Measurements from ENCODE around the gene FER. TPM values are rescaled to one million over a fixed set of nuclear protein-coding genes. Genes with fewer than 3 reads are reported as not detected.

Gene FER
- total RNA-seq, 2 donors from 2014 or later: 10.8 to 15.7 TPM

GRCh38 chr5:109146591-109146990 is 398.9 kb downstream of the FER start:
- Histone ChIP-seq H3K27me3 (no peaks in the 10 kb centered on the region), H3K36me3 (no peaks in the 10 kb centered on the region), H3K9me3 (no peaks in the 10 kb centered on the region), H3K4me3 (no peak overlapping the region), H3K9ac (ENCODE audit: low read depth in 2 of 2, low read length in 2 of 2) (no peak overlapping the region), H3K4me1 (peaks cover 6% of the 10 kb centered on the region), H3K27ac (no peak overlapping the region)
- intact Hi-C loops (cut with DNase I): no loop called here
- TF ChIP-seq, protein P1, sequence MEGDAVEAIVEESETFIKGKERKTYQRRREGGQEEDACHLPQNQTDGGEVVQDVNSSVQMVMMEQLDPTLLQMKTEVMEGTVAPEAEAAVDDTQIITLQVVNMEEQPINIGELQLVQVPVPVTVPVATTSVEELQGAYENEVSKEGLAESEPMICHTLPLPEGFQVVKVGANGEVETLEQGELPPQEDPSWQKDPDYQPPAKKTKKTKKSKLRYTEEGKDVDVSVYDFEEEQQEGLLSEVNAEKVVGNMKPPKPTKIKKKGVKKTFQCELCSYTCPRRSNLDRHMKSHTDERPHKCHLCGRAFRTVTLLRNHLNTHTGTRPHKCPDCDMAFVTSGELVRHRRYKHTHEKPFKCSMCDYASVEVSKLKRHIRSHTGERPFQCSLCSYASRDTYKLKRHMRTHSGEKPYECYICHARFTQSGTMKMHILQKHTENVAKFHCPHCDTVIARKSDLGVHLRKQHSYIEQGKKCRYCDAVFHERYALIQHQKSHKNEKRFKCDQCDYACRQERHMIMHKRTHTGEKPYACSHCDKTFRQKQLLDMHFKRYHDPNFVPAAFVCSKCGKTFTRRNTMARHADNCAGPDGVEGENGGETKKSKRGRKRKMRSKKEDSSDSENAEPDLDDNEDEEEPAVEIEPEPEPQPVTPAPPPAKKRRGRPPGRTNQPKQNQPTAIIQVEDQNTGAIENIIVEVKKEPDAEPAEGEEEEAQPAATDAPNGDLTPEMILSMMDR (IDR thresholded peaks at IDR 0.05): no peak
- no peak for DNase-seq

GRCh38 chr5:109152565-109152964 is 404.9 kb downstream of the FER start:
- TF ChIP-seq, protein P1 (IDR thresholded peaks at IDR 0.05): no peak
- intact Hi-C loops (cut with DNase I): no loop called here
- DNase-seq: no peak
- no peaks in the 10 kb centered on the region for H3K36me3 ChIP-seq
- no peaks in the 10 kb centered on the region for H3K27me3 ChIP-seq
- no peak overlapping the region for H3K27ac ChIP-seq
- H3K4me3 ChIP-seq: no peak overlapping the region
- H3K9ac ChIP-seq (ENCODE audit: low read depth in 2 of 2, low read length in 2 of 2): no peak overlapping the region
- no peaks in the 10 kb centered on the region for H3K4me1 ChIP-seq
- no peaks in the 10 kb centered on the region for H3K9me3 ChIP-seq

- no peaks in the 10 kb centered on the region for H3K27me3 ChIP-seq
- H3K9ac ChIP-seq (ENCODE audit: low read depth in 2 of 2, low read length in 2 of 2): no peak overlapping the region
- intact Hi-C loops (cut with DNase I): no loop called here
- H3K9me3 ChIP-seq: no peaks in the 10 kb centered on the region
- TF ChIP-seq, protein P1 (IDR thresholded peaks at IDR 0.05): no peak
- H3K27ac ChIP-seq: no peak overlapping the region
- no peaks in the 10 kb centered on the region for H3K36me3 ChIP-seq
- DNase-seq: no peak
- H3K4me1 ChIP-seq: no peaks in the 10 kb centered on the region
- H3K4me3 ChIP-seq: no peak overlapping the region
These were observed 407.9 kb downstream of the FER start for GRCh38 chr5:109155625-109156024.

GRCh38 chr5:109156885-109157284 is 409.2 kb downstream of the FER start:
- H3K27me3 ChIP-seq: no peaks in the 10 kb centered on the region
- intact Hi-C loops (cut with DNase I): no loop called here
- H3K9ac ChIP-seq (ENCODE audit: low read depth in 2 of 2, low read length in 2 of 2): no peak overlapping the region
- H3K4me1 ChIP-seq: no peaks in the 10 kb centered on the region
- H3K36me3 ChIP-seq: no peaks in the 10 kb centered on the region
- no peak overlapping the region for H3K4me3 ChIP-seq
- no peaks in the 10 kb centered on the region for H3K9me3 ChIP-seq
- TF ChIP-seq, protein P1 (IDR thresholded peaks at IDR 0.05): no peak
- DNase-seq: no peak
- H3K27ac ChIP-seq: no peak overlapping the region

- DNase-seq: no peak
- no peaks in the 10 kb centered on the region for H3K27me3 ChIP-seq
- no peaks in the 10 kb centered on the region for H3K36me3 ChIP-seq
- intact Hi-C loops (cut with DNase I): no loop called here
- H3K9me3 ChIP-seq: no peaks in the 10 kb centered on the region
- TF ChIP-seq, protein P1 (IDR thresholded peaks at IDR 0.05): no peak
- H3K27ac ChIP-seq: no peak overlapping the region
- H3K9ac ChIP-seq (ENCODE audit: low read depth in 2 of 2, low read length in 2 of 2): no peak overlapping the region
- H3K4me1 ChIP-seq: no peaks in the 10 kb centered on the region
- H3K4me3 ChIP-seq: no peak overlapping the region
These were observed 412.8 kb downstream of the FER start for GRCh38 chr5:109160468-109160867.

Data from colonic mucosa (tissue), 4 donors.